Articular chondrocyte of knee joint (primary cell): ENCODE results near the gene DMAC2L. TPM values are rescaled to one million over a fixed set of nuclear protein-coding genes. Genes with fewer than 3 reads are reported as not detected.

Source experiments
- small RNA-seq: library from RNA; depleted of rRNA; stranded (forward); fragments of <200 nt; gene quantifications from one replicate; pipeline ENCODE3, GENCODE V24; 2012
- total RNA-seq: library from RNA; depleted of rRNA; stranded (reverse); fragments of >200 nt; gene quantifications from 2 replicates; pipeline ENCODE4 v1.2.3, GENCODE V29; 2012

DMAC2L gene
- total RNA-seq = 7.1 and 10.6 TPM in 2 replicates

GRCh38 chr14:50311972-50312733 is at the start of gene DMAC2L, which contains the start of gene L2HGDH:
Gene DMAC2L (plus strand): TSS chr14:50312324. CDS start chr14:50321488, 9,164 bp downstream.
Gene L2HGDH (minus strand): TSS chr14:50312229. CDS start chr14:50312150, 79 bp downstream.

Small RNA genes lying within 50 kb of the gene (small RNA-seq; reads per million reads assigned to genes)
- not detected for gene MIR4504

Other genes with a start within 250 kb of the DMAC2L start
- 6.8 and 6.9 TPM in 2 replicates for gene VCPKMT, start 195.8 kb upstream of the DMAC2L start, total RNA-seq
- 37.7 and 38.8 TPM in 2 replicates for gene SOS2, start 80.7 kb upstream of the DMAC2L start, total RNA-seq
- gene L2HGDH, start 95 bp upstream of the DMAC2L start, total RNA-seq = 3.1 and 3.3 TPM in 2 replicates
- 37.4 and 42.6 TPM in 2 replicates for gene CDKL1, start 84.6 kb downstream of the DMAC2L start, total RNA-seq
- 112 and 167 TPM in 2 replicates for gene MAP4K5, start 220.2 kb downstream of the DMAC2L start, total RNA-seq
- 15.0 and 16.4 TPM in 2 replicates for gene ATL1, start 247.8 kb downstream of the DMAC2L start, total RNA-seq